Measurements from ENCODE around the gene TUBA4A.

The TUBA4A gene

GRCh38 chr2:219223831-219224610, 29.7 kb downstream of the TUBA4A start:
- Histone ChIP-seq H3K27ac (ENCODE audit: insufficient read depth, low read length, poor library complexity, severe bottlenecking) (no peak overlapping the region), H3K9me3 (ENCODE audit: control insufficient read depth, low read length) (no peaks in the 10 kb centered on the region), H3K4me3 (ENCODE audit: insufficient read depth, low read depth, low read length, poor library complexity, severe bottlenecking) (no peak overlapping the region), H3K36me3 (ENCODE audit: control insufficient read depth, insufficient read depth, low read length) (peaks cover 58% of the 10 kb centered on the region), H3K27me3 (replicated peaks; ENCODE audit: control insufficient read depth, insufficient read depth, low read length, poor library complexity, severe bottlenecking) (no peaks in the 10 kb centered on the region), H3K4me1 (ENCODE audit: control insufficient read depth, insufficient read depth, low read length, poor library complexity, severe bottlenecking) (peaks cover 18% of the 10 kb centered on the region)
- DNase-seq = no peak

GRCh38 chr2:219221957-219222518, 31.7 kb downstream of the TUBA4A start:
- Histone ChIP-seq H3K4me3 (ENCODE audit: insufficient read depth, low read depth, low read length, poor library complexity, severe bottlenecking) (no peak overlapping the region), H3K9me3 (ENCODE audit: control insufficient read depth, low read length) (no peaks in the 10 kb centered on the region), H3K36me3 (ENCODE audit: control insufficient read depth, insufficient read depth, low read length) (peaks cover 56% of the 10 kb centered on the region), H3K27me3 (replicated peaks; ENCODE audit: control insufficient read depth, insufficient read depth, low read length, poor library complexity, severe bottlenecking) (no peaks in the 10 kb centered on the region), H3K27ac (ENCODE audit: insufficient read depth, low read length, poor library complexity, severe bottlenecking) (no peak overlapping the region), H3K4me1 (ENCODE audit: control insufficient read depth, insufficient read depth, low read length, poor library complexity, severe bottlenecking) (peaks cover 17% of the 10 kb centered on the region)
- DNase-seq = no peak

- H3K27ac ChIP-seq (ENCODE audit: insufficient read depth, low read length, poor library complexity, severe bottlenecking) = no peak overlapping the region
- H3K4me3 ChIP-seq (ENCODE audit: insufficient read depth, low read depth, low read length, poor library complexity, severe bottlenecking) = no peak overlapping the region
- no peak for DNase-seq
- peaks cover 47% of the 10 kb centered on the region for H3K36me3 ChIP-seq (ENCODE audit: control insufficient read depth, insufficient read depth, low read length)
- H3K27me3 ChIP-seq (replicated peaks; ENCODE audit: control insufficient read depth, insufficient read depth, low read length, poor library complexity, severe bottlenecking) = no peaks in the 10 kb centered on the region
- no peaks in the 10 kb centered on the region for H3K9me3 ChIP-seq (ENCODE audit: control insufficient read depth, low read length)
- H3K4me1 ChIP-seq (ENCODE audit: control insufficient read depth, insufficient read depth, low read length, poor library complexity, severe bottlenecking) = peaks cover 17% of the 10 kb centered on the region
These were observed 32.9 kb downstream of the TUBA4A start for GRCh38 chr2:219220652-219221402.

GRCh38 chr2:219219784-219220532, 33.8 kb downstream of the TUBA4A start:
- no peak overlapping the region for H3K4me3 ChIP-seq (ENCODE audit: insufficient read depth, low read depth, low read length, poor library complexity, severe bottlenecking)

GRCh38 chr2:219218732-219219701, 34.7 kb downstream of the TUBA4A start, which contains the start of gene ABCB6:
Gene ABCB6, minus strand, starts transcription at chr2:219218958. Its CDS starts 285 bp downstream, at chr2:219218673.
- H3K36me3 ChIP-seq (ENCODE audit: control insufficient read depth, insufficient read depth, low read length) = peaks cover 33% of the 10 kb centered on the region
- DNase-seq = peak; percentile 74 to 85 (median 85)

More at GRCh38 chr2:219219784-219220532, 33.8 kb downstream of the TUBA4A start:
- DNase-seq = no peak
- Histone ChIP-seq H3K27me3 (replicated peaks; ENCODE audit: control insufficient read depth, insufficient read depth, low read length, poor library complexity, severe bottlenecking) (no peaks in the 10 kb centered on the region), H3K27ac (ENCODE audit: insufficient read depth, low read length, poor library complexity, severe bottlenecking) (no peak overlapping the region), H3K36me3 (ENCODE audit: control insufficient read depth, insufficient read depth, low read length) (peaks cover 38% of the 10 kb centered on the region), H3K4me1 (ENCODE audit: control insufficient read depth, insufficient read depth, low read length, poor library complexity, severe bottlenecking) (peaks cover 17% of the 10 kb centered on the region), H3K9me3 (ENCODE audit: control insufficient read depth, low read length) (no peaks in the 10 kb centered on the region)

GRCh38 chr2:219218217-219218731, 35.4 kb downstream of the TUBA4A start:
- no peaks in the 10 kb centered on the region for H3K27me3 ChIP-seq (replicated peaks; ENCODE audit: control insufficient read depth, insufficient read depth, low read length, poor library complexity, severe bottlenecking)
- H3K4me3 ChIP-seq (ENCODE audit: insufficient read depth, low read depth, low read length, poor library complexity, severe bottlenecking) = peak overlapping the region; percentile 73
- H3K9me3 ChIP-seq (ENCODE audit: control insufficient read depth, low read length) = no peaks in the 10 kb centered on the region
- H3K36me3 ChIP-seq (ENCODE audit: control insufficient read depth, insufficient read depth, low read length) = peaks cover 25% of the 10 kb centered on the region
- peak overlapping the region; percentile 51 for H3K27ac ChIP-seq (ENCODE audit: insufficient read depth, low read length, poor library complexity, severe bottlenecking)
- DNase-seq = no peak
- peaks cover 17% of the 10 kb centered on the region for H3K4me1 ChIP-seq (ENCODE audit: control insufficient read depth, insufficient read depth, low read length, poor library complexity, severe bottlenecking)

More at GRCh38 chr2:219218732-219219701, 34.7 kb downstream of the TUBA4A start, which contains the start of gene ABCB6:
- Histone ChIP-seq H3K27ac (ENCODE audit: insufficient read depth, low read length, poor library complexity, severe bottlenecking) (peak within 1 kb of the TSS; percentile 51), H3K4me1 (ENCODE audit: control insufficient read depth, insufficient read depth, low read length, poor library complexity, severe bottlenecking) (peaks cover 17% of the 10 kb centered on the region), H3K4me3 (ENCODE audit: insufficient read depth, low read depth, low read length, poor library complexity, severe bottlenecking) (peak within 1 kb of the TSS; percentile 73), H3K27me3 (replicated peaks; ENCODE audit: control insufficient read depth, insufficient read depth, low read length, poor library complexity, severe bottlenecking) (no peaks in the 10 kb centered on the region), H3K9me3 (ENCODE audit: control insufficient read depth, low read length) (no peaks in the 10 kb centered on the region)

- no peaks in the 10 kb centered on the region for H3K27me3 ChIP-seq (replicated peaks; ENCODE audit: control insufficient read depth, insufficient read depth, low read length, poor library complexity, severe bottlenecking)
- no peak for DNase-seq
- no peak overlapping the region for H3K27ac ChIP-seq (ENCODE audit: insufficient read depth, low read length, poor library complexity, severe bottlenecking)
- H3K36me3 ChIP-seq (ENCODE audit: control insufficient read depth, insufficient read depth, low read length) = peaks cover 11% of the 10 kb centered on the region
- no peaks in the 10 kb centered on the region for H3K9me3 ChIP-seq (ENCODE audit: control insufficient read depth, low read length)
- H3K4me3 ChIP-seq (ENCODE audit: insufficient read depth, low read depth, low read length, poor library complexity, severe bottlenecking) = no peak overlapping the region
- H3K4me1 ChIP-seq (ENCODE audit: control insufficient read depth, insufficient read depth, low read length, poor library complexity, severe bottlenecking) = peaks cover 17% of the 10 kb centered on the region
These were observed 37.2 kb downstream of the TUBA4A start for GRCh38 chr2:219216535-219216915.

- H3K36me3 ChIP-seq (ENCODE audit: control insufficient read depth, insufficient read depth, low read length) = peaks cover 7% of the 10 kb centered on the region
- no peak overlapping the region for H3K27ac ChIP-seq (ENCODE audit: insufficient read depth, low read length, poor library complexity, severe bottlenecking)
- H3K27me3 ChIP-seq (replicated peaks; ENCODE audit: control insufficient read depth, insufficient read depth, low read length, poor library complexity, severe bottlenecking) = no peaks in the 10 kb centered on the region
- H3K4me3 ChIP-seq (ENCODE audit: insufficient read depth, low read depth, low read length, poor library complexity, severe bottlenecking) = no peak overlapping the region
- H3K9me3 ChIP-seq (ENCODE audit: control insufficient read depth, low read length) = no peaks in the 10 kb centered on the region
- no peak for DNase-seq
- H3K4me1 ChIP-seq (ENCODE audit: control insufficient read depth, insufficient read depth, low read length, poor library complexity, severe bottlenecking) = peaks cover 22% of the 10 kb centered on the region
These were observed 37.7 kb downstream of the TUBA4A start for GRCh38 chr2:219215871-219216534.
